Panc1 (cell line): Measurements from ENCODE around the gene ZIC4. TPM values are rescaled to one million over a fixed set of nuclear protein-coding genes. Genes with fewer than 3 reads are reported as not detected.

ENCODE experiments used
- ATAC-seq: fragments of 200-7000 bp; cut with Tn5 transposase; 2 replicates; pipeline ENCODE4 v1.9.1; 2020; ENCODE audit warnings: mild to moderate bottlenecking, moderate library complexity
- BruUV-seq: library from RNA; stranded (reverse); fragments of 400-500 nt; replicated peaks from 2 replicates; lab custom pipeline; 2021; lab: Mats Ljungman, UMichigan
- CTCF ChIA-PET: fragments of 300-600 bp; sonication (Branson Sonifier 250); formaldehyde crosslinking; loops from one replicate; lab custom pipeline; 2022; ENCODE audit warnings: antibody characterized with exemption; lab: Charles Lee
- POLR2A ChIA-PET: fragments of 300-600 bp; sonication (Branson Sonifier 250); formaldehyde crosslinking; loops from one replicate; lab custom pipeline; 2022; ENCODE audit warnings: antibody characterized with exemption; lab: Charles Lee
- DNase-seq: peaks from one replicate; pipeline ENCODE4 v3.0.0-alpha.2; 2010; ENCODE audit warnings: low read depth, low spot score
- H3K27ac ChIP-seq: 2 replicates; pipeline ENCODE4 v1.5.1; 2011; ENCODE audit warnings: mild to moderate bottlenecking, low read length, inconsistent platforms
- H3K27me3 ChIP-seq: fragments of 200-500 bp; sonication (Bioruptor generic); 2 replicates; pipeline ENCODE4 v1.6.0; 2014; ENCODE audit warnings: low read length, inconsistent platforms; ENCODE audit not compliant: control insufficient read depth, insufficient read depth
- H3K36me3 ChIP-seq: fragments of 200-500 bp; sonication (Bioruptor generic); 2 replicates; pipeline ENCODE4 v1.5.1; 2014; ENCODE audit warnings: inconsistent platforms, mild to moderate bottlenecking, low read length, moderate library complexity; ENCODE audit not compliant: control insufficient read depth, insufficient read depth
- H3K4me1 ChIP-seq: 2 replicates; pipeline ENCODE4 v1.5.1; 2011; ENCODE audit warnings: inconsistent platforms, mild to moderate bottlenecking, low read length, moderate library complexity; ENCODE audit not compliant: control insufficient read depth, insufficient read depth
- H3K4me3 ChIP-seq, 2 experiments: 2 replicates each; pipeline ENCODE4 v1.5.1; 2011 to 2012; ENCODE audit warnings: low read depth in 2 of 2, low read length in 2 of 2, mild to moderate bottlenecking in 2 of 2, inconsistent platforms in 1 of 2, moderate library complexity in 1 of 2
- H3K9me3 ChIP-seq: fragments of 200-500 bp; sonication (Bioruptor generic); 2 replicates; pipeline ENCODE4 v1.5.1; 2014; ENCODE audit warnings: low read depth, mild to moderate bottlenecking, inconsistent platforms, low read length, moderate library complexity; ENCODE audit not compliant: control insufficient read depth, insufficient read depth
- POLR2AphosphoS5 ChIP-seq: IDR thresholded peaks from 2 replicates; pipeline ENCODE4 v1.6.1; 2012; ENCODE audit warnings: mild to moderate bottlenecking, low read depth, low read length, moderate library complexity
- SIN3A ChIP-seq: IDR thresholded peaks from 2 replicates; pipeline ENCODE4 v1.6.1; 2012; ENCODE audit warnings: low read depth, mild to moderate bottlenecking, low read length, moderate library complexity, borderline replicate concordance; ENCODE audit not compliant: insufficient read depth
- TCF7L2 ChIP-seq: IDR thresholded peaks from 2 replicates; pipeline ENCODE4 v1.6.1; 2011; ENCODE audit warnings: mild to moderate bottlenecking, low read depth, low read length, inconsistent platforms
- in situ Hi-C: cut with HindIII; loops from 2 replicates; pipeline ENCODE4 v1.10.0; 2016; ENCODE audit warnings: low sequenced_read_pairs, low pct_unique_long_range_greater_than_20kb
- intact Hi-C: fragments of 100-400 bp; cut with micrococcal nuclease; formaldehyde crosslinking; loops from one replicate; pipeline ENCODE4 v1.10.0; 2022; ENCODE audit not compliant: unreplicated experiment
- total RNA-seq: library from RNA; stranded (reverse); gene quantifications from one replicate; pipeline ENCODE4 v1.2.1, GENCODE V29; 2021; ENCODE audit not compliant: unreplicated experiment
- TF ChIP-seq, protein P1 (sequence below): fragments of 450-650 bp; IDR thresholded peaks from 2 replicates; pipeline ENCODE4 v1.5.1; 2017; ENCODE audit warnings: mild to moderate bottlenecking
- TF ChIP-seq, protein P2 (sequence below), 2 experiments: IDR thresholded peaks; 2 replicates each; pipeline ENCODE4 v1.6.1; 2011 to 2012; ENCODE audit warnings: low read depth in 2 of 2, control low read depth in 1 of 2, low read length in 1 of 2, mild to moderate bottlenecking in 1 of 2, moderate library complexity in 1 of 2; ENCODE audit not compliant: insufficient read depth in 1 of 2

ZIC4 gene
- total RNA-seq, 1 experiment from 2014 or later, result not detected

DNA sequence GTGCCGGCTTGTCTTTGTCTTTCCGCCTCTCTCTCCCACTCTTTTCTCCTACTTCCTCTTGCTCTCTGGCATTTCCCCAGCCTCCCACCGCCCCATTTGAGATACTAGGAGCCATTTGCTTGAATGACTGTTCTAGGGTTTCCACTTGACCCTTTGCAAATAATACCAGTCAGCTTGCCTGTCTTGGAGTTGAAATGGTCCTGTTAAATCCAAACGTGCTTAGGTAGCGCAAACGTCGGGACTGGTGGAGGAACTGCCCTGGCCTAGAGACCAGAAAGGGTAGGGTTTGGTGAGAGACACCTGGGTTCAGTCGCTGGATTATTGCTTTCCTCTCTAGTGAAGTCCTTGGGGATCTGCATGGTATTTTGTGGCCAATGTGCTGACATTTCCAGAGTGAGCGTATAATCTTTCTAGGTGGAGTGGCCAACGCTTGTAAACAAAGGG lies 13.5 kb upstream of the ZIC4 start:
- DNase-seq (no peak), ATAC-seq (no peak)
- H3K27me3 ChIP-seq, result no peaks in the 10 kb centered on the region; the same call in none of the 2 replicates
- BruUV-seq, result no TSS peak
- H3K4me1 ChIP-seq, result no peaks in the 10 kb centered on the region
- H3K9me3 ChIP-seq, result no peaks in the 10 kb centered on the region
- H3K4me3 ChIP-seq, result no peak overlapping the region
- POLR2A ChIA-PET, result no interaction called here
- H3K27ac ChIP-seq, result no peak overlapping the region
- in situ Hi-C loops, result no loop called here
- intact Hi-C loops, result no loop called here
- TF ChIP-seq, protein P1, sequence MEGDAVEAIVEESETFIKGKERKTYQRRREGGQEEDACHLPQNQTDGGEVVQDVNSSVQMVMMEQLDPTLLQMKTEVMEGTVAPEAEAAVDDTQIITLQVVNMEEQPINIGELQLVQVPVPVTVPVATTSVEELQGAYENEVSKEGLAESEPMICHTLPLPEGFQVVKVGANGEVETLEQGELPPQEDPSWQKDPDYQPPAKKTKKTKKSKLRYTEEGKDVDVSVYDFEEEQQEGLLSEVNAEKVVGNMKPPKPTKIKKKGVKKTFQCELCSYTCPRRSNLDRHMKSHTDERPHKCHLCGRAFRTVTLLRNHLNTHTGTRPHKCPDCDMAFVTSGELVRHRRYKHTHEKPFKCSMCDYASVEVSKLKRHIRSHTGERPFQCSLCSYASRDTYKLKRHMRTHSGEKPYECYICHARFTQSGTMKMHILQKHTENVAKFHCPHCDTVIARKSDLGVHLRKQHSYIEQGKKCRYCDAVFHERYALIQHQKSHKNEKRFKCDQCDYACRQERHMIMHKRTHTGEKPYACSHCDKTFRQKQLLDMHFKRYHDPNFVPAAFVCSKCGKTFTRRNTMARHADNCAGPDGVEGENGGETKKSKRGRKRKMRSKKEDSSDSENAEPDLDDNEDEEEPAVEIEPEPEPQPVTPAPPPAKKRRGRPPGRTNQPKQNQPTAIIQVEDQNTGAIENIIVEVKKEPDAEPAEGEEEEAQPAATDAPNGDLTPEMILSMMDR, result no peak
- TF ChIP-seq POLR2AphosphoS5, result no peak
- no peaks in the 10 kb centered on the region for H3K36me3 ChIP-seq
- CTCF ChIA-PET, result no interaction called here

DNA sequence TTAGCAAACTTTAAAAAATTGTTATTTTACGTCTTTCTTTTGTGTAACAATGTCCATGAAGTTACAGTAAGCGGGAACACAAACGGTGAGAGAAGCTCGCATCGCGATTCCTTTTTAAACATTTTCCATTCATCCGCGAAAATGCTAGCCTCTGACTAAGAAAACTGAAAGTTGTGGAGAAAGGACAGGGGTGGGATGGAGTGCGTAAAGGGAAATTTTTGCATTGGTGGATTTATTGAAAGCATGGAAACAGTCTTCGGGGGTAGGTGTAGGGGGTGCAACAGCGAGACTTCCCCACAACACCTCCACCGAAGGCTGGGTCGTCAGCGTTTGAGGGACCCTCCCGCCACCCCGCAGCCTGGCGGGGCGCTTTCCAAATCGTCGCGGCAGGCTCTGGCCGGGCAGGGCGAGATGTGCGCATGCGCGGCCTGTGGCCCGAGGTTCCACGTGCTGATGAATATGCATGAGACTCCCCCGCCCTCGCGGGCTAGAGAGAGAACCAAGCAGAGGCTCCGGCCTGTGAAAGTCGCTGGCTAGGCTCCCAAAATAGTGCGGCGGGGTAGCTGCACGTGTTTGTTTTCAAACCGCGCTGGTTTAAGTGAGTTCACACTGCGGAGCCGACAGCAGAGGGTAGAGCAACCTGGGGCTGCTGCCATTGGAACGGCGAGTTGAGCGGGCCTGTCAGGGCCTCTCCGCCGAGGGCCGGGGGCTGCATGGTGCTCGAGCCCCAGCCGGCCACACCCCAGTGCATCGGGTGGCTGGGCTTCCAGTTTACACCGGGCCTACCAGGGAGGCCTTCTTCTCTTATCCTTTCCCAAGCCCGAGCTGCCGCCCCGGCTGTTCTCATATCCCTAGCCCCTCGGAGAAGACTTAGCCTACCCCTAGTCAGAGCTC lies 12.7 kb upstream of the ZIC4 start:
- H3K4me1 ChIP-seq, result no peaks in the 10 kb centered on the region
- no peak for ATAC-seq
- in situ Hi-C loops, result no loop called here
- H3K27ac ChIP-seq, result no peak overlapping the region
- H3K4me3 ChIP-seq, result no peak overlapping the region
- no peaks in the 10 kb centered on the region; the same call in none of the 2 replicates for H3K27me3 ChIP-seq
- no peaks in the 10 kb centered on the region for H3K9me3 ChIP-seq
- ChIA-PET POLR2A (no interaction called here), CTCF (no interaction called here)
- intact Hi-C loops, result no loop called here
- BruUV-seq, result no TSS peak
- TF ChIP-seq, protein P2, sequence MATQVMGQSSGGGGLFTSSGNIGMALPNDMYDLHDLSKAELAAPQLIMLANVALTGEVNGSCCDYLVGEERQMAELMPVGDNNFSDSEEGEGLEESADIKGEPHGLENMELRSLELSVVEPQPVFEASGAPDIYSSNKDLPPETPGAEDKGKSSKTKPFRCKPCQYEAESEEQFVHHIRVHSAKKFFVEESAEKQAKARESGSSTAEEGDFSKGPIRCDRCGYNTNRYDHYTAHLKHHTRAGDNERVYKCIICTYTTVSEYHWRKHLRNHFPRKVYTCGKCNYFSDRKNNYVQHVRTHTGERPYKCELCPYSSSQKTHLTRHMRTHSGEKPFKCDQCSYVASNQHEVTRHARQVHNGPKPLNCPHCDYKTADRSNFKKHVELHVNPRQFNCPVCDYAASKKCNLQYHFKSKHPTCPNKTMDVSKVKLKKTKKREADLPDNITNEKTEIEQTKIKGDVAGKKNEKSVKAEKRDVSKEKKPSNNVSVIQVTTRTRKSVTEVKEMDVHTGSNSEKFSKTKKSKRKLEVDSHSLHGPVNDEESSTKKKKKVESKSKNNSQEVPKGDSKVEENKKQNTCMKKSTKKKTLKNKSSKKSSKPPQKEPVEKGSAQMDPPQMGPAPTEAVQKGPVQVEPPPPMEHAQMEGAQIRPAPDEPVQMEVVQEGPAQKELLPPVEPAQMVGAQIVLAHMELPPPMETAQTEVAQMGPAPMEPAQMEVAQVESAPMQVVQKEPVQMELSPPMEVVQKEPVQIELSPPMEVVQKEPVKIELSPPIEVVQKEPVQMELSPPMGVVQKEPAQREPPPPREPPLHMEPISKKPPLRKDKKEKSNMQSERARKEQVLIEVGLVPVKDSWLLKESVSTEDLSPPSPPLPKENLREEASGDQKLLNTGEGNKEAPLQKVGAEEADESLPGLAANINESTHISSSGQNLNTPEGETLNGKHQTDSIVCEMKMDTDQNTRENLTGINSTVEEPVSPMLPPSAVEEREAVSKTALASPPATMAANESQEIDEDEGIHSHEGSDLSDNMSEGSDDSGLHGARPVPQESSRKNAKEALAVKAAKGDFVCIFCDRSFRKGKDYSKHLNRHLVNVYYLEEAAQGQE (IDR thresholded peaks at IDR 0.05; ENCODE audit: insufficient read depth in 1 of 2, low read depth in 2 of 2, low read length in 1 of 2), result no peak
- no peak for TF ChIP-seq TCF7L2
- no peak for DNase-seq
- no peaks in the 10 kb centered on the region for H3K36me3 ChIP-seq

DNA sequence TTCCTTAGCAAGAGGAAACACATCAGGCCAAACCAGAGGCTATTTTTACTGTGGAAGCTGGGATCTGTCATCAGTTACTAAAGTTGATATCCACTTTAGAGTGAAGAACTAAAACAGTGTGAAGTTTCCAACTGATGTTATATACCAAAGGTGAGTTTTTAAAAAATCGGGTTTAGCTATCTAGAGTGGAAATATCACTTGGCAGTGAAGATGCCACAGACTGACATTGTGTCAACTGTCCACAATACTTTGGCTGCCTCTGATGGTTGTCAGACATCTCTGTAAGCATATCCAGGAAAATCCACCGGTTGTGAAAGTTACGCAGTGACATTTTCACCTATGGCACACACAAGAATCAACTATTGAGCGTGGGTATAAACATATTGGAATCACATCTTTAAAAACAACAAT lies 12.0 kb upstream of the ZIC4 start:
- intact Hi-C loops (no loop called here), in situ Hi-C loops (no loop called here)
- Histone ChIP-seq H3K27ac (no peak overlapping the region), H3K36me3 (no peaks in the 10 kb centered on the region), H3K27me3 (no peaks in the 10 kb centered on the region; the same call in none of the 2 replicates), H3K4me1 (no peaks in the 10 kb centered on the region), H3K4me3 (no peak overlapping the region), H3K9me3 (no peaks in the 10 kb centered on the region)
- ChIA-PET POLR2A (no interaction called here), CTCF (no interaction called here)
- ATAC-seq (no peak), DNase-seq (no peak)
- no peak for TF ChIP-seq SIN3A
- TF ChIP-seq TCF7L2, result no peak
- TF ChIP-seq POLR2AphosphoS5, result no peak
- TF ChIP-seq, protein P1, result no peak
- TF ChIP-seq, protein P2 (IDR thresholded peaks at IDR 0.05; ENCODE audit: insufficient read depth in 1 of 2, low read depth in 2 of 2, low read length in 1 of 2), result no peak
- BruUV-seq, result no TSS peak
